ENCODE measurements around the gene IFNK.
"Not testable (repeated sequence)": the region's sequence is repeated elsewhere in the genome, so short reads cannot be mapped to it uniquely, and the experiment has no call there.

The IFNK gene, protein sequence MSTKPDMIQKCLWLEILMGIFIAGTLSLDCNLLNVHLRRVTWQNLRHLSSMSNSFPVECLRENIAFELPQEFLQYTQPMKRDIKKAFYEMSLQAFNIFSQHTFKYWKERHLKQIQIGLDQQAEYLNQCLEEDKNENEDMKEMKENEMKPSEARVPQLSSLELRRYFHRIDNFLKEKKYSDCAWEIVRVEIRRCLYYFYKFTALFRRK

DNA sequence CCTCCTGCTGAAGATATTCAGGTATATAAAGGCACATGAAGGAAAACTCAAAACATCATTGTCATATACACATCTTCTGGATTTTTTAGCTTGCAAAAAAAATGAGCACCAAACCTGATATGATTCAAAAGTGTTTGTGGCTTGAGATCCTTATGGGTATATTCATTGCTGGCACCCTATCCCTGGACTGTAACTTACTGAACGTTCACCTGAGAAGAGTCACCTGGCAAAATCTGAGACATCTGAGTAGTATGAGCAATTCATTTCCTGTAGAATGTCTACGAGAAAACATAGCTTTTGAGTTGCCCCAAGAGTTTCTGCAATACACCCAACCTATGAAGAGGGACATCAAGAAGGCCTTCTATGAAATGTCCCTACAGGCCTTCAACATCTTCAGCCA lies at the start of gene IFNK:
Gene IFNK, plus strand, starts transcription at position 55 of the 400 bp plus-strand sequence. Its CDS starts 47 bp downstream, at position 102.
- no peak for DNase-seq (ENCODE audit: low spot score)

DNA sequence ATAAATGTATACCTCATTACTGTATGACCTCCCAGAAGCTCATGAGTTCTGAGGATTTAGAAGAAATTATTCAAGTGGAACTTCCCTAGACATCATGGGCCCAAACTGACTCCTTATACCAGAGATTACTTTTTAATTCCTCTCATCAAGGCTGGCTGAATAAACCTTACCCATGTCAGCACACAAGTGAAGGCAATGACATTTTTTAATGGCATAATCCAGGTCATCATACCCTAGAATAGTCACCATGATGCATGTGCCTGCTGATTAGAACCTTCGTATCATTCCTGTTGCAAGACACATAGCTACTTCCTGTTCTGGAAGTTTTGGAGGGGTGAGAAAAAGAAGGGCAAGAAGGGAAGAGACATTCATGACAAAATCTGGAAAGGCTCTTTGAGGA lies 49.8 kb upstream of the IFNK start:
- DNase-seq (ENCODE audit: low spot score): no peak

DNA sequence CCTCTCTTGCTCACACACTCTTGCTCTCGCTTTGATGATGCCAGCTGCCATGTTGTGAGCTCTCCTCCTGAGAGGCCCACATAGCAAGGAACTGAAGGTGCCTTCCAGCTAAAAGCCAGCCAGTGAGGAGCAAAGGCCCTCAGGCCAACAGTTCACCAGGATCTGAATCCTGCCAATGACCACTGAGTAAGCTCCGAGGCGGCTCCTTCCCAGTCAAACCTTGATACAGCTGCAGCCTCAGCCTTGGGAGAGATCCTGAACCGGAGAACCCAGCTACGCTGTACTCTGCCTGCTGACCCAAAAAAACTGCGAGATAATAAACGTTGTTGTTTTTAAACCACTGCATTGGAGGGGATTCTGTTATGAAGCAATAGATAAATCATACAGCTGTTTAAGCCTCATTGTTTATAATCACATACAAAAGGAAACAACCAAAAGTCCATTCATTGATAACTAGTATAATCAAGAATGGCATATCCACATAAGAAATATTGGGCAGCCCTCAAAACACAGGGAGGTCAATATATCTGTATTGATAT lies 49.0 kb upstream of the IFNK start:
- DNase-seq (ENCODE audit: low spot score): no peak

DNA sequence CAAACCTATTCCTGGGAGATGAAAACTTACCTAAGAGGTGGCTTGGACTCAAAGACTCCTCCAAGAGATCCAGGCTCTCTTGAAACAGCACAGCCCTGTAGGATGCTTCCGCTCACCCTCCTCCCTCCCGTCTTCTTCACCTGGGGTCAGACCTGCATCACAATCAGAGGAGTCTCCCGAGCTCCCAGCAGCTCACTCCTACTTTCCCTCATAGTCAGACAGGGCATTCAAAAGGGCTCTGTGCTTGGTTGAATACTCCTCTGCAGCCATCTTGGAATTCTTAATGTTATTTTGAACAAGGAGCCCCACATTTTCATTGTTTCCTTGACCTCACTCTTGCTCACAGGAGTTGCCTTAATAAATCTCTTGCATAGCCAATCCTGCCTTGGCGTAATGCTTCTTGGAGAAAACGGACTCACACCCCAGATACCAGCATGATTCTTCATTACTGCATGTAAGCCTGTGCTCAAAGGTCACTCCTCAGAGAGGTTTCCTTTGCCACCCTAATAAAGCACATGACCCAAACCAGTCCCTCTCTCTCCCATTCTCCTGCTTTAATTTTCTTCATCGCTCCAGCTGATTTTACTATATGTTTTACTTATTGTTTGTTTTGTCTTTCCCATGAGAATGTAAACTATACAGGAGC lies 47.1 kb upstream of the IFNK start:
- DNase-seq (ENCODE audit: low spot score): no peak

DNA sequence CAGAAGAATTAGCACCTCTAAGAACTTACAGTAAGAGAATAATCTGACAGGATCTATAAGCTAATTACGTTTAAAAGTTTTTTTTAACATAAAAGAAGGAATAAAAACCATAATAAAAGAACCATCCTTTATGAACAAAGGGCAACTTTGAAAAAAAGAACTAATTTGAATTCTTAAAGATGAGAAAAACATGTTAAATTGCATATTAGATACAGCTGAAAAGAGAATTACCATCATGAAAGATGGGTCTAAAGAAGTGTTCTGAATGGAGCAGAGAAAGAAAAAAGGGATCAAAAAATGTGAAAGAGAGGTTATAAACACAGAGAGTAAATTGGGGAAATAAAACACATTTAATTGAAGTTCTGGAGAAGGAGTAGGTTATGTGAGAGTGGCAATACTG lies 45.8 kb upstream of the IFNK start:
- DNase-seq (ENCODE audit: low spot score): no peak

DNA sequence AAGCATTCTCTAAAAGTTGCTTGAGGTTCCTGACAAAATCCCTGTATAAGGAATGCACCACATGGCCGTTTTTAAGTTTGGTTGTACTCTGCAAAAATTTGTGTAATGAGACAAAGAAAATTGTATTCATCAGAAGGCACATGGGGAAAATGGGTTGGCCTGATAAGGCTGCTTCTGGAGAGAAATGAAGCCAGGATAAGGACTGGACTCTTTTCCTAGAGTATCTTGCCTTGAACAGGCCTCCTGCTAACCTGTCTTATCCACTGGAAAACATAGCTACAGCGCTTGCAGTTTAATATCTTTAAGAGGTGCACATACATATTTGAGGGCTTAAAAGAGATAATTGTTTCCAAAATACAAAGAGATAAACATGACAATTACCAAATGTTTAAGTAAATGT lies 41.4 kb upstream of the IFNK start:
- DNase-seq (ENCODE audit: low spot score): no peak

DNA sequence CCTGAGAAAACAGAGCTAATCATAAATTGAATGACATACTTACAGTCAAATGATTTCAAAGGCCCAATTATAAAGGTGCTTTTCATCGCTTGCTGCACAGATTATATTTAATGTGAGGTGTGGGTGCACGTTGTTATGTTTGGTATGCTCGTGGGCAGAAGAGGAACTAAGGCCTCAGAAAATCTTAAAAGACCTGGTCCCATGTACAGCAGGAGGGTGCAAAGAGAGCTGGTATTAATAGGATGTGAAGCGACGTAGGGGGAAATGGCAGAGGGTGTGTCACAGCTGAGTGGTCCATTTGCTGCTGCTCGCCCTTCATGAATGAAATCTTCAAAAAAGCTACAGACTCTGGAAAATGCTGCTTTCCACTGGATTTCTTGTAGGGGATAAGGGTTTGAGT lies 40.5 kb upstream of the IFNK start:
- DNase-seq (ENCODE audit: low spot score): peak; percentile 5

DNA sequence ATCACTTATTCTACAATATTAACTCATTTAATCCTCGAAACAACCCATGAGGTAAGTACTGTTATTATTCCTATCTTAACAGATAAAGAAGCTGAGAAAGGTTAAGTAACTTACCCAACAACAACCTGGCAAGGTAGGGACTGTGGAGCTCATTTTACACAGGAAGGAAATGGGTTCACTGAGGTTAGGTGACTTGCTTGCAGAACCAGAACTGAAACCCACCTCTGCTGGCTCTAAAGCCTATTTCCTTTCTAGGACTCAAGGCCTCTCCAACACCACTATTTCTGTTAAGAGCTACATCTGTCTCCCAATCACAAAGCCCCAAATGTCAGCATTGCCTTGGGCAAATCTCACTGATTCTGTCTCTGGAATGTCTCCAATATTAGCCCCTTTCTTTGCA lies 38.9 kb upstream of the IFNK start:
- DNase-seq (ENCODE audit: low spot score): peak; percentile 18

DNA sequence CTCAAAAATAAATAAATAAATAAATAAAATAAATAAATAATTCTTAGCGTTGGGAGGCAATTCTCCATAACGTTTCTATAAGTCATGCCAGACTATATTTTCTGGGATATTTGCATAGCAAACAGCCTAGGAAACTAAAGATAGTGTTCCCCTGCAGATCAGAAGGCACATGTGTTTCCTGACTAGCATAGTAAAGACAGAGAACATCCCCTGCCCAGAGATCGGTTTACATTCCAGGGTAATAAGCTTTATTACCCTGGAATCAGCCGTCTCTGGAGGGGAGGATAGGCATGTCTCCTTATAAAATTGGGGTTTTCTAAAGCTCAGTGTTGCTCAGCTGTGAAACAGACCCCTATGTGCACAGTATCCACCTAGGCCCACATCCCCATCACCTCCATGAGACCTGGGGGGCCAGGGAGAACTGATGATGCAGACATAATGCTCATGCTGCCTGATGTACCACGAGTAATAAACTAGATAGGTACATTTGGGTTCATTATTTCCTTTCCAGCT lies 36.9 kb upstream of the IFNK start:
- DNase-seq (ENCODE audit: low spot score): no peak

DNA sequence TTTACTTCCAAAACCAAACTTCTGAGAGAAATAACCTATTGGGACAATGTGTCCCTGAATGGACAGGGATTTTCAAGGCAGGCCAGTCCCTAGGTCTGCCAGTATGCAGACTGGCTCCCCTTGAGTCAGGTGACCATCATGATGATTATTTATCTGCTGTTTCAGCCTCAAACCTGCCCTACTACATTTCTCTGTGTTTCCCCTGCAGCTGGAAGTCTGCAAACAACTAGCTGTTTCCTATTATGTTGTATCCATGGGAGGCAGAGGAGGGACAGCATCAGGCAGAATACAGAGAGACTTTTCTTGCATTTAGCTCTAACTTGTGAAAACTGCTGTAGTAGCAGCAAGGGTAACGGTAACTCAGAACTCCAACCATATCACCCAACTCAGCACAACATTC lies 36.2 kb upstream of the IFNK start:
- no peak for DNase-seq (ENCODE audit: low spot score)

DNA sequence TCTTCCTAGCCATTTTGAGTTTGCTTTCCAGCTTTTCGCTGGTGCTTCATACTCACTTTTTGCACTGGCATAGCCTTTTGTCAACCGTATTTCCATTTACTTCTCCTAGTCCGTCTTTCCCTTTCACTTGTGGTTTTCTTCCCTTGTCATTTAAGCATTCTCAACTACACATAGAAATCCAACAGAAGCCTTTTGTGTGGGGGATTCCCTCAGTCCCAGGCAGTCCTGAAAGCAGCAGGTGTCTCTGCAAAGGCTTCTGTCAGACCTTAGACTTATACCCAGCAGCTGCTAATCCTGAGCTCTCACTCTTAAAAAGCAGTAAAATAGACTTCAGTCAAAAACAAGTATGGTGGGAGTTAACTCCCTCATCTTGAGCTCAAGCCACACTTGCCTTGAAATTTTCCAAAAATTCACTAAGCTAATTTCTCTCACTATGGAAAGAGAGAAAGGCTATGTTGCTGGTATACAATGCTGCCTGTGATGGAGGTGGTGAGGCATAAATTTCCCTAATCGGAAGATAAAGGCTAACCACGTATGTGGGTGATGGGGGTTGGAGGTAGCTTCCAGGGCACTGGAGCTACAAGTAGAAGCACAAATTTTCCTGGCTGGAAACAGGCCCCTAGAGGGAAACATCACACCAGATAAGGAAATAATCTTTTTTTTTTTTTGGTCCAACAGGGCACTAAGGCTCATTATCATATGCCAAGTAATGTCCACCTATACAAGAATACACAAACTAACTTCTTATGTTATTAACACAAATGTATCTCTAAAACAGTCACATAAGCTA lies 34.8 kb upstream of the IFNK start:
- no peak for DNase-seq (ENCODE audit: low spot score)

DNA sequence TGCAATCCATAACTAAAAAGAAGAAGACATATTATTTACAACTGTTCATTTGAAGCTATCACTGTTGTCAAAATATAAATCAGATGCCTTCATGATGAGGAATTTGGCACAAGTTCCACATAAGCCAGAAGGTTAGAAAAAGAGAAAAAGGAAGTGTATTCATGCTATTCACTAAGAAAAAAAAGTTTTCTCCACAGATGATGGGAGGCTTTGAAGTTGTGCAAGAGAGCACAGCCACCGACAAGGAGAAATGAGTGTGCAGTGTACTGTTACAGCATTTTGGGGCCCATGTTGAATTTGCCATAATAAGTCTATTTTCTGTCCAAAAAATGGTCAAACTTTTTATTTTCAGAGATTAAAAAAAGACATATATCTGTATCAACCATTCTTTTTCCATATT lies 32.9 kb upstream of the IFNK start:
- DNase-seq (ENCODE audit: low spot score): peak; percentile 26

DNA sequence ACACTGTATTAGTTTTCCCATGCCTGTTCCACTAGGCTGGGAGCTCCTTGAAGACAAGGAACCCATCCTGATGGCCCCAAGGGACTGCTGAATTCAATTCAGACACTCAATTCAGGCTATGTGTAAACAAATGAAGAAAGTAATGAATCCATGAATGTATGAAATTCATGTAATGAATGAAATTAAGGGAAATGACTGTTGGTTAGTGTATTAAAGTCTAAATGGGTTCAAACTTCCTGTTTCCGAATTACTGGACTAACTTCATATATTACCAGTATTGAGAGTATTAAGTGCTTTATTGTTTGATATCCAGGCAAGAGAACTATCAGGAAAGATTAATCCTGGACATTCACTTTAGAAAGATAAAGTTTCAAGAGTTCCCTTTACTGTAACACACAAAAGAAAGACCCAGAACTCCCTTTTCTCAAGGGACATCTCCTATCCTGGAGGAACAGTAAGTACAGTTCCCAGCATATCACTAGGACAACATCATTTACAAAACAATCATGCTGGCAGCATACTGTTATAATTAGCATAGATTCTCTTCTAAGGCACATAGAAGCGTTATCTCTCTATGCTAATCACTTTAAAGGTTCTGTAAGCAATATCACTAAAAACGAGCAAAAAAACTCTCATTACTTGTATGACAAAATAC lies 28.5 kb upstream of the IFNK start:
- DNase-seq (ENCODE audit: low spot score): no peak

DNA sequence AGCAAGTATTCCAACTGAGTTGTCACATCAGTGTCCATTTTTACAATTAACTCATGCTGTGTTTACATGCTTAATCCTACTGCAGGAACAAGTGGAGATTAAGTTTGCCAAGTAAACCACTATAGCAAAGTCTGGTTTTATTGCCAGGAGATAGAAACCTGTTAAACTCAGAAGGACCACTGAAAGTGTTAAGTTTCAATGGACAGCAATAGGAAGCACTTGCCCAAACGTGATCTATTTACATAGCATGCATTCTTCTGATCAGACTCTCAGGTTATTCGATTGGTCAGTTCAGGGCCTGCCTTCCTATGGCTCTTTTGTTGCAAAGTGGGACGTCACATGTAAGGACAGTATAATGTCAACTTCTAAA lies 28.0 kb upstream of the IFNK start:
- no peak for DNase-seq (ENCODE audit: low spot score)

DNA sequence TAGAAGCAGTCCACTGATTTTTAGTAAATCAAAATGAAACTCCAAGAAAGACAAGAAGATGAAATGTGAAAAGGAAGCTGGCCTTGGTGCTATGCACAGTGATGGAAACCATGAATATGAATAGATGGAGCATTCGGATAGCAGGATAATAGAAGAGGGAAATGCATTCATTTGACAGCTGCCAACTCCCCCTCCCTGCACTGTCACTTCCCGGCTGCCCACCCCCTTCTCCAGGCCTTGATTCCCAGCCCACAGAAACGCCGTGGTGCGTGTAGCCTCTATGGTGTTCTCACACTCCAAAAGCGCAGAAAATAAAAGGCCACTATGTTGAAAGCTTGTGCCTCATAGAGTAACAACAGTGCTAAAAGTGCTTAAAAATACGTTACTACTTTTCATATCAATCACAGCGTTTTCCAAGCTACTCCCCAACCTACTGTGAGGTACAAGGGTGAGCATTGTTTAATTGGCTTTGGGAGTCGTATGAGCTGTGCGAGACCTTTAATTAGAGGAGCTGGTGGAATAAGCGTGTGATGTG lies 26.1 kb upstream of the IFNK start:
- DNase-seq (ENCODE audit: low spot score): no peak

DNA sequence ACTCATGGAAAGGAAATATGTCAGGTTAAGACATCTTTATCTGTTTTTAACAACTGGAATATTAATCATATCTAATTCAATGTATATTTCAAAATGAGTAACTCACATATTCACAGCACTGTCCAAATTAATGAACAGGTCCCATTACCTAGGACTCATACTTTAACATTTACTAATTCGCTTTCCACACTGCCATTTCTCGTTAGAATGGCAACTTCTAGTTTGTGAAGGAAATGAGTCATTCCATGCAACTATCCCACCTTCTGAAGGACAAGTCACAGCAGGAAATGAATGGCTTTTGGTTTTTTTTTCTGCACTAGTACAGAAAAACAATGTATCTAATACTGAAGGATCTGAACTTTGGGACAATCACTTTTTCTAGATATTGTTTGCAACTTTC lies 24.6 kb upstream of the IFNK start:
- DNase-seq (ENCODE audit: low spot score): no peak

DNA sequence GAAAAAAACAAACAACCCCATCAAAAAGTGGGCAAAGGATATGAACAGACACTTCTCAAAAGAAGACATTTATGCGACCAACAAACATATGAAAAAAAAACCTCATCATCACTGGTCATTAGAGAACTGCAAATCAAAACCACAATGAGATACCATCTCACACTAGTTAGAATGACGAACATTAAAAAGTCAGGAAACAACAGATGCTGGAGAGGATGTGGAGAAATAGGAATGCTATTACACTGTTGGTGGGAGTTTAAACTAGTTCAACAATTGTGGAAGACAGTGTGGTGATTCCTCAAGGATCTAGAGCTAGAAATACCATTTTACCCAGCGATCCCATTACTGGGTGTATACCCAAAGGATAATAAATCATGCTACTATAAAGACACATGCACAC lies 23.2 kb upstream of the IFNK start:
- not testable (repeated sequence) for DNase-seq (ENCODE audit: low spot score)

DNA sequence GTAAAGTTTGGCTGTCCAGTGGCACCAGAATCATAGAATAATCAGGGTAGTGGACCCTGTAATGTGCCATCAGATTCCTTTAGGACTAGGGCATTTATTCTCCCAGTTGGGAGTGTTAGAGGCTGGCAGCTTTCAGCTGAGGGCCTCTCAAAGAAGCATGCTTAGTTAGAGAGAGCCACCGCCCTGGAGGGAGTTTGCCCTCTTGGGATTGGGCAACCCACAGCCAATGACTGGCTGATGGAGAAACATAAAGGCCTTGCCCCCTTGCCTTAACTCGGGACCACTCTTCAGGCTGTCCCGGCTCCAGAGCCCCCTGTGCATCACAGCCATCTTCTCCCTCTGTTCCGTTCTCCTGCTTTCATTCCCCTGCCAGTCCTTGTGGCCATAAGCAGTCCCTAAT lies 20.5 kb upstream of the IFNK start:
- DNase-seq (ENCODE audit: low spot score): no peak

DNA sequence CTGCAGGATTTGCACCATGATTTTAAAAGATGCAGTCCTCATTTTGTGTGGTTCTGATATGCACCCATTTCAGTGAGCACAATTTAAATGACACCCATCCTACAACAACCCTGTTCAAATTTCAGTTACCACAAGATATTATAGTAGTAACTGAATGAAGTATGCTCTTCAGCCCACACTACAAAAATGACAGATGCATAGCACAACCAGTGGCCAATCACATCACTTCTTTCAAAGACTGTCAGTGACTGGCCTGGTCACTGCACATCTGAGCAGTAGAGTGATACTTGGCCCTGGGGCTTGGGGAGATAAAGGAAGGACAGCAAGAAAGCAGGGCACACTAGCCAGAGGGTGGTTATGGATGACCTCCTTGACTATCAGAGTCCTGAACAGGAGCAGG lies 19.8 kb upstream of the IFNK start:
- DNase-seq (ENCODE audit: low spot score): no peak

DNA sequence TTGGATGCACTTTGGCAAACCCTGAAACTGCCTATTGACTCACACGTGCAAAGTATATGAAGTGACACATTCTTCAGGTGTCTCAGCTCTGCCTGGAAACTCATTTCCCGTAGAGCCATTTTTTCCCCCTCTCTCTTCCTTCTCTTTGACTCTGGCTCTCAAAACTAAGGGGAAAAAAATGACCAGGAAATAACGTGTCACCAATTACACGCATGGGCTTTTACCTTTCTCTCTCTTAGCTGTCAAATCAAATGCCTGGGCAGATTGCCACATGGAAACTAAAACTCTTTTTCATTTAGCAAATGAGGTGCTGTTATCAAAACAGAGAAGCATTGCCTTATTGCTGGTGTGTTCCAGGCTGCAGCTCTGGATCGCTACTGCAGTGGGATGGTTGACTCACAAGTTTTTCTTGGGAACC lies 18.3 kb upstream of the IFNK start:
- DNase-seq (ENCODE audit: low spot score): no peak

DNA sequence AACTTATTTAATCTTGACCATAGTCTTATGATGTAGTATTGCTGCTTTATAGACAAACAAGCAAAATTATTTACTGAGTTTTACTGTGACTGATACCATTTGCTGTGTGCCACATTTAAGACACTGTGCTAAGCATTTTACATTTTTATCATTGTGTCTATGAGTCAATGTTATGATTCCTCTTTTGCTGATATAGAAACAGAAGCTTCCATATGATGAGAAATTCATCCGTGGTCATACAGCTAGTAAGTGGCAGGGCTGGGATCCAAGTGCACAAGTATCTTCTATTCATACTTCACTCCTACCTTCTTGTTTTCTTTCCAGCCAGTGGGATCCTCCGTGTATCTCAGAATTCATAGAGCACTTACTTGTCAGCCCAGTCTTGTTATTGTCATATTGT lies 17.1 kb upstream of the IFNK start:
- DNase-seq (ENCODE audit: low spot score): no peak

DNA sequence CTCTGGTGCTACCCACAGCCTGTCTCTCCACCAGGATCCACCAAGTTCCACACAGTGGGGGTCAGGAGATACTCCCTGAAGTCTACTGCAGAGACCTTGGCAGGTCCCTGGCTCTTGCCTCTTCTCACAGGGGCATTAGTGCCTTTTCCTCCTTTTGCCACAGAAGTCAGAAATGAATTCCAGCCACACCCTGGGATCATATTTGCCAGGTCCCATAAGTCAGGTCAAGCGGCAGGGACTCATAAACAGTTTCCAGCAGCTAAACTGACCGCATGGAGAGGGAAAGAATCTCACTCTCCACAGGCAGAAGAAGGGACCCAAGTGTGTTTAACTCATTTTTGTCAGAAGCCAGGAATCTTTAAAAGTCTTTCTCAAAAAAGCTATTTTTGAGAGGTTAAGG lies 13.3 kb upstream of the IFNK start:
- no peak for DNase-seq (ENCODE audit: low spot score)

All from NAMALWA (cell line).